Activated CD4-positive, alpha-beta memory T cell treated with anti-CD3 and anti-CD28 coated beads, Interleukin-2, amount 10 ng/mL, durations not matched to agents 7 days and 5 days (primary cell): Measurements from ENCODE around the gene KIAA0513. TPM values are rescaled to one million over a fixed set of nuclear protein-coding genes. Genes with fewer than 3 reads are reported as not detected.

Experiments used
- CTCF ChIA-PET: fragments of 350-600 bp; sonication (Branson Sonifier 250); formaldehyde crosslinking; loops from one replicate; lab custom pipeline; 2021; ENCODE audit warnings: antibody characterized with exemption, inconsistent platforms; lab: Charles Lee
- POLR2A ChIA-PET: fragments of 350-600 bp; sonication (Branson Sonifier 250); formaldehyde crosslinking; loops from one replicate; lab custom pipeline; 2021; ENCODE audit warnings: antibody characterized with exemption; lab: Charles Lee
- DNase-seq: peaks from one replicate; pipeline ENCODE4 v3.0.0-alpha.2; 2020
- H3K27ac Mint-ChIP-seq: one replicate; pipeline ENCODE4 v1.8.0; 2021; ENCODE audit warnings: mild to moderate bottlenecking, mixed read lengths
- H3K27me3 Mint-ChIP-seq: one replicate; pipeline ENCODE4 v1.8.0; 2021; ENCODE audit warnings: mixed read lengths
- H3K36me3 Mint-ChIP-seq: one replicate; pipeline ENCODE4 v1.8.0; 2021; ENCODE audit warnings: low read depth, mixed read lengths
- H3K4me1 Mint-ChIP-seq: one replicate; pipeline ENCODE4 v1.8.0; 2021; ENCODE audit warnings: mixed read lengths
- H3K4me3 Mint-ChIP-seq: one replicate; pipeline ENCODE4 v1.8.0; 2021; ENCODE audit warnings: mild to moderate bottlenecking, mixed read lengths
- H3K9me3 Mint-ChIP-seq: one replicate; pipeline ENCODE4 v1.8.0; 2021; ENCODE audit warnings: mixed read lengths
- total RNA-seq, 2 experiments: library from RNA; stranded (reverse); gene quantifications; one replicate each; pipeline ENCODE4 v1.2.3, GENCODE V29; 2021

Gene KIAA0513
- total RNA-seq, 2 experiments from 2014 or later: 7.4 to 7.9 TPM

- DNase-seq: no peak
- no peak overlapping the region for H3K27ac Mint-ChIP-seq
- H3K4me3 Mint-ChIP-seq: no peak overlapping the region
- H3K9me3 Mint-ChIP-seq: no peaks in the 10 kb centered on the region
- H3K4me1 Mint-ChIP-seq: peaks cover 32% of the 10 kb centered on the region
- ChIA-PET POLR2A (no interaction called here), CTCF (no interaction called here)
- no peaks in the 10 kb centered on the region for H3K36me3 Mint-ChIP-seq
- H3K27me3 Mint-ChIP-seq: peaks cover 12% of the 10 kb centered on the region
Measured at GRCh38 chr16:85057948-85058347, 30.4 kb downstream of the KIAA0513 start.

GRCh38 chr16:85058909-85059308, 31.3 kb downstream of the KIAA0513 start:
- POLR2A ChIA-PET: no interaction called here

GRCh38 chr16:85061566-85061965, 34.0 kb downstream of the KIAA0513 start:
- H3K4me1 Mint-ChIP-seq: peaks cover 13% of the 10 kb centered on the region
- H3K36me3 Mint-ChIP-seq: no peaks in the 10 kb centered on the region
- no peak overlapping the region for H3K27ac Mint-ChIP-seq
- no peak for DNase-seq
- CTCF ChIA-PET: no interaction called here
- peaks cover 12% of the 10 kb centered on the region for H3K27me3 Mint-ChIP-seq
- H3K4me3 Mint-ChIP-seq: no peak overlapping the region
- POLR2A ChIA-PET: no interaction called here
- H3K9me3 Mint-ChIP-seq: no peaks in the 10 kb centered on the region

More at GRCh38 chr16:85058909-85059308, 31.3 kb downstream of the KIAA0513 start:
- Mint-ChIP-seq H3K27me3 (peaks cover 12% of the 10 kb centered on the region), H3K4me3 (no peak overlapping the region), H3K4me1 (peaks cover 32% of the 10 kb centered on the region), H3K9me3 (no peaks in the 10 kb centered on the region), H3K36me3 (no peaks in the 10 kb centered on the region), H3K27ac (no peak overlapping the region)
- no peak for DNase-seq
- CTCF ChIA-PET: no interaction called here

GRCh38 chr16:85062323-85062722, 34.7 kb downstream of the KIAA0513 start:
- ChIA-PET POLR2A (no interaction called here), CTCF (no interaction called here)
- no peak overlapping the region for H3K4me3 Mint-ChIP-seq

GRCh38 chr16:85062845-85063244, 35.2 kb downstream of the KIAA0513 start:
- Mint-ChIP-seq H3K27ac (no peak overlapping the region), H3K9me3 (no peaks in the 10 kb centered on the region), H3K4me3 (no peak overlapping the region), H3K27me3 (peaks cover 4% of the 10 kb centered on the region), H3K4me1 (peaks cover under 1% of the 10 kb centered on the region), H3K36me3 (no peaks in the 10 kb centered on the region)
- no peak for DNase-seq
- POLR2A ChIA-PET: no interaction called here
- CTCF ChIA-PET: no interaction called here

More at GRCh38 chr16:85062323-85062722, 34.7 kb downstream of the KIAA0513 start:
- Mint-ChIP-seq H3K36me3 (no peaks in the 10 kb centered on the region), H3K9me3 (no peaks in the 10 kb centered on the region), H3K27ac (no peak overlapping the region), H3K4me1 (peaks cover 5% of the 10 kb centered on the region), H3K27me3 (peaks cover 8% of the 10 kb centered on the region)
- no peak for DNase-seq

GRCh38 chr16:85064186-85064585, 36.6 kb downstream of the KIAA0513 start:
- H3K27me3 Mint-ChIP-seq: no peaks in the 10 kb centered on the region
- POLR2A ChIA-PET: no interaction called here

GRCh38 chr16:85065099-85065498, 37.5 kb downstream of the KIAA0513 start:
- H3K27ac Mint-ChIP-seq: no peak overlapping the region
- ChIA-PET POLR2A (interaction anchor here (0.9 kb wide), 1 partner anchor 9 kb away, joined by 3 read pairs; no protein-coding TSS in a partner anchor), CTCF (interaction anchor here (1.5 kb wide), 1 partner anchor 21 kb away, joined by 5 read pairs; no protein-coding TSS in a partner anchor)
- no peaks in the 10 kb centered on the region for H3K9me3 Mint-ChIP-seq
- H3K36me3 Mint-ChIP-seq: no peaks in the 10 kb centered on the region
- H3K4me1 Mint-ChIP-seq: no peaks in the 10 kb centered on the region
- no peak overlapping the region for H3K4me3 Mint-ChIP-seq
- H3K27me3 Mint-ChIP-seq: no peaks in the 10 kb centered on the region
- DNase-seq: no peak

More at GRCh38 chr16:85064186-85064585, 36.6 kb downstream of the KIAA0513 start:
- H3K36me3 Mint-ChIP-seq: no peaks in the 10 kb centered on the region
- H3K4me3 Mint-ChIP-seq: no peak overlapping the region
- H3K4me1 Mint-ChIP-seq: no peaks in the 10 kb centered on the region
- H3K27ac Mint-ChIP-seq: no peak overlapping the region
- H3K9me3 Mint-ChIP-seq: no peaks in the 10 kb centered on the region
- DNase-seq: no peak
- CTCF ChIA-PET: no interaction called here

- ChIA-PET POLR2A (no interaction called here), CTCF (no interaction called here)
- Mint-ChIP-seq H3K4me3 (no peak overlapping the region), H3K36me3 (no peaks in the 10 kb centered on the region), H3K9me3 (no peaks in the 10 kb centered on the region), H3K27me3 (no peaks in the 10 kb centered on the region), H3K27ac (no peak overlapping the region), H3K4me1 (no peaks in the 10 kb centered on the region)
- DNase-seq: no peak
Measured at GRCh38 chr16:85066346-85066885, 38.8 kb downstream of the KIAA0513 start.

- ChIA-PET POLR2A (no interaction called here), CTCF (no interaction called here)
- H3K27me3 Mint-ChIP-seq: no peaks in the 10 kb centered on the region
- DNase-seq: no peak
- no peaks in the 10 kb centered on the region for H3K9me3 Mint-ChIP-seq
- H3K36me3 Mint-ChIP-seq: no peaks in the 10 kb centered on the region
- no peaks in the 10 kb centered on the region for H3K4me1 Mint-ChIP-seq
- no peak overlapping the region for H3K4me3 Mint-ChIP-seq
- no peak overlapping the region for H3K27ac Mint-ChIP-seq
Measured at GRCh38 chr16:85067024-85067423, 39.4 kb downstream of the KIAA0513 start.

- H3K4me1 Mint-ChIP-seq: no peaks in the 10 kb centered on the region
- POLR2A ChIA-PET: no interaction called here
- no peak overlapping the region for H3K4me3 Mint-ChIP-seq
- H3K27me3 Mint-ChIP-seq: no peaks in the 10 kb centered on the region
- no peak overlapping the region for H3K27ac Mint-ChIP-seq
- H3K36me3 Mint-ChIP-seq: no peaks in the 10 kb centered on the region
- no peaks in the 10 kb centered on the region for H3K9me3 Mint-ChIP-seq
- CTCF ChIA-PET: no interaction called here
- no peak for DNase-seq
Measured at GRCh38 chr16:85067426-85067825, 39.8 kb downstream of the KIAA0513 start.

GRCh38 chr16:85068746-85069145, 41.2 kb downstream of the KIAA0513 start:
- H3K4me1 Mint-ChIP-seq: no peaks in the 10 kb centered on the region
- ChIA-PET POLR2A (no interaction called here), CTCF (interaction anchor here (0.6 to 1.4 kb wide), 2 partner anchors 18 to 446 kb away, joined by 3 to 5 read pairs; no protein-coding TSS in a partner anchor)
- H3K36me3 Mint-ChIP-seq: no peaks in the 10 kb centered on the region
- DNase-seq: no peak
- no peaks in the 10 kb centered on the region for H3K27me3 Mint-ChIP-seq
- H3K27ac Mint-ChIP-seq: no peak overlapping the region
- H3K9me3 Mint-ChIP-seq: no peaks in the 10 kb centered on the region
- H3K4me3 Mint-ChIP-seq: no peak overlapping the region

- H3K27ac Mint-ChIP-seq: no peak overlapping the region
- no peaks in the 10 kb centered on the region for H3K4me1 Mint-ChIP-seq
- POLR2A ChIA-PET: no interaction called here
- H3K9me3 Mint-ChIP-seq: no peaks in the 10 kb centered on the region
- no peak overlapping the region for H3K4me3 Mint-ChIP-seq
- no peaks in the 10 kb centered on the region for H3K36me3 Mint-ChIP-seq
- CTCF ChIA-PET: interaction anchor here (0.6 to 1.4 kb wide), 2 partner anchors 17 to 447 kb away, joined by 3 to 5 read pairs; no protein-coding TSS in a partner anchor
- no peaks in the 10 kb centered on the region for H3K27me3 Mint-ChIP-seq
- DNase-seq: no peak
Measured at GRCh38 chr16:85069171-85069570, 41.6 kb downstream of the KIAA0513 start.

GRCh38 chr16:85072076-85072860, 44.7 kb downstream of the KIAA0513 start:
- CTCF ChIA-PET: interaction anchor here (0.7 kb wide), 1 partner anchor 320 kb away, joined by 3 read pairs; no protein-coding TSS in a partner anchor

More at GRCh38 chr16:85072076-85072860, 44.7 kb downstream of the KIAA0513 start:
- Mint-ChIP-seq H3K4me3 (no peak overlapping the region), H3K36me3 (no peaks in the 10 kb centered on the region), H3K27ac (no peak overlapping the region), H3K4me1 (no peaks in the 10 kb centered on the region), H3K27me3 (no peaks in the 10 kb centered on the region), H3K9me3 (no peaks in the 10 kb centered on the region)
- DNase-seq: no peak
- POLR2A ChIA-PET: no interaction called here
